Erythroblast (primary cell): ENCODE results near the gene JMJD4.

Experiments used
- GATA1 ChIP-seq: IDR thresholded peaks from 2 replicates; pipeline ENCODE4 v1.6.1; 2011; ENCODE audit warnings: low read depth, mild to moderate bottlenecking, control low read depth, low read length, moderate library complexity
- POLR2A ChIP-seq: IDR thresholded peaks from 2 replicates; pipeline ENCODE4 v1.6.1; 2011; ENCODE audit warnings: mild to moderate bottlenecking, low read length

DNA sequence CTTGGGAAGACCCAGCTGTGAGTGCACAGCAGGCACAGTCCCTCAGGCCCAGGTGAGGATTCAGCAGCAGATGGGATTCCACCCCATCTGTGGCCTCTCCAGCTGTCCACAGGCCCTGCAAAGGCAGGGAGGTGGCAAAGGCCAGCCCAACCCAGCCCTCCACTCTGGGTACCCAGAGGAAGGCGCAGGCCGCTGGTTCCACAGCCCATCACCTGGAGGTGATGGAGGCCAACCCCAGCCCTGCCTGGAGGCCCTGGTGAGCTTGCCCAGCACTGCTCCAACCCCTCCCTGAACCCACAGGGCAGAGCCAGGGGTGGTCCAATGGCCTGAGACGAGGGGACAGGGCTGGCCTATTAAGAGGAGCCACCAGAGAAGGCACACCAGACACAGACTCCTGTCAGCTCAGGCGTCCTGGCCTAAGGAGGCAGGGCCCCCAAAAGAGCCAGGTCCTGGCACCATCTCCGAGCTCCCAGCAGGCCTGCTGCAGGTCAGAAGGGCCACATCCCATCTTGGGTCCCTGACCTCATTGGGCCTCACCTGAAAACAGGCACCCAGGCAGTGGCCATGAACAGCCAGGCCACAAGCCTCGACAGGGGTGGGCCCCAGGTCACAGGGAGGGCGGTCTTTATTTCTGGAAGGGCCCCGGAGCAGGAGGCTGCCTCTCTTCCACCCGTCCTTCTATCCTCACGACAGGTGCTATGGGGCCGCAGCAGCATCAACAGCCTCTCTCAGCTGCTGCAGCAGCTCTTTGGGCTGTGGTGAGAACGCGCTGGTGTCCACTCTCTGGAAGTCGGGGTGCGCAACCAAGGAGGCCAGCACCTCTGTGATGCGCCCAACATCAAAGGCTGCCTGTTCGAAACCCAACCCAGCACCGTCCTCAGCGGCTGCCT lies 3.2 kb downstream of the JMJD4 start:
- TF ChIP-seq POLR2A: no peak
- TF ChIP-seq GATA1: no peak
